ENCODE measurements around the gene LENG9.
"Not testable (repeated sequence)": the region's sequence is repeated elsewhere in the genome, so short reads cannot be mapped to it uniquely, and the experiment has no call there.

Gene LENG9

GRCh38 chr19:54449701-54450069, 13.9 kb downstream of the LENG9 start:
- Histone ChIP-seq H4K8ac (ENCODE audit: low read depth, low read length) (no peak overlapping the region), H3K4me1 (ENCODE audit: control insufficient read depth in 2 of 2, insufficient read depth in 1 of 2, low read depth in 1 of 2, low read length in 2 of 2) (peaks cover 0 to 4% of the 10 kb centered on the region in 2 donors), H3K79me1 (ENCODE audit: low read depth, low read length) (peaks cover 35% of the 10 kb centered on the region), H3K4me2 (ENCODE audit: insufficient read depth, low read length, poor library complexity, severe bottlenecking) (peak overlapping the region; percentile 92), H3K4ac (ENCODE audit: low read length) (no peak overlapping the region), H3K4me3 (ENCODE audit: low read length in 2 of 2) (peak overlapping the region; percentile 85 to 89), H3K18ac (ENCODE audit: low read length) (peak overlapping the region; percentile 92), H3K9me3 (replicated peaks in 1 of 2; ENCODE audit: control insufficient read depth in 2 of 2, insufficient read depth in 1 of 2, low read depth in 1 of 2, low read length in 2 of 2) (no peaks in the 10 kb centered on the region), H2BK5ac (ENCODE audit: low read length) (peak overlapping the region; percentile 90), H4K91ac (ENCODE audit: low read depth, low read length, poor library complexity) (no peak overlapping the region), H3K9ac (ENCODE audit: low read depth, low read length, poor library complexity) (peak overlapping the region; percentile 97), H2AFZ (ENCODE audit: low read length) (peak overlapping the region; percentile 88), H2BK15ac (ENCODE audit: low read length) (no peak overlapping the region), H3K14ac (ENCODE audit: low read length) (peak overlapping the region; percentile 97), H2BK120ac (ENCODE audit: low read depth, low read length) (no peak overlapping the region), H3K36me3 (replicated peaks in 1 of 2; ENCODE audit: control insufficient read depth in 2 of 2, insufficient read depth in 2 of 2, low read length in 2 of 2) (peaks cover 40 to 67% of the 10 kb centered on the region in 2 donors), H3K27me3 (ENCODE audit: control insufficient read depth in 3 of 3, insufficient read depth in 3 of 3, low read depth in 1 of 3, low read length in 3 of 3) (no peaks in the 10 kb centered on the region), H3K23ac (ENCODE audit: low read depth, low read length, poor library complexity) (peak overlapping the region; percentile 100), H2AK5ac (ENCODE audit: low read depth, low read length) (peak overlapping the region; percentile 73), H3K27ac (replicated peaks; ENCODE audit: low read length) (peak overlapping the region; percentile 42), H2BK12ac (ENCODE audit: low read length) (no peak overlapping the region)
- DNase-seq (ENCODE audit: low spot score): no peak
- no CpG with 5 or more reads among the region's 21 CpGs for WGBS, 2 donors (ENCODE audit: extremely low coverage in 2 of 2, insufficient read length in 2 of 2, insufficient replicate concordance in 1 of 2)

DNA sequence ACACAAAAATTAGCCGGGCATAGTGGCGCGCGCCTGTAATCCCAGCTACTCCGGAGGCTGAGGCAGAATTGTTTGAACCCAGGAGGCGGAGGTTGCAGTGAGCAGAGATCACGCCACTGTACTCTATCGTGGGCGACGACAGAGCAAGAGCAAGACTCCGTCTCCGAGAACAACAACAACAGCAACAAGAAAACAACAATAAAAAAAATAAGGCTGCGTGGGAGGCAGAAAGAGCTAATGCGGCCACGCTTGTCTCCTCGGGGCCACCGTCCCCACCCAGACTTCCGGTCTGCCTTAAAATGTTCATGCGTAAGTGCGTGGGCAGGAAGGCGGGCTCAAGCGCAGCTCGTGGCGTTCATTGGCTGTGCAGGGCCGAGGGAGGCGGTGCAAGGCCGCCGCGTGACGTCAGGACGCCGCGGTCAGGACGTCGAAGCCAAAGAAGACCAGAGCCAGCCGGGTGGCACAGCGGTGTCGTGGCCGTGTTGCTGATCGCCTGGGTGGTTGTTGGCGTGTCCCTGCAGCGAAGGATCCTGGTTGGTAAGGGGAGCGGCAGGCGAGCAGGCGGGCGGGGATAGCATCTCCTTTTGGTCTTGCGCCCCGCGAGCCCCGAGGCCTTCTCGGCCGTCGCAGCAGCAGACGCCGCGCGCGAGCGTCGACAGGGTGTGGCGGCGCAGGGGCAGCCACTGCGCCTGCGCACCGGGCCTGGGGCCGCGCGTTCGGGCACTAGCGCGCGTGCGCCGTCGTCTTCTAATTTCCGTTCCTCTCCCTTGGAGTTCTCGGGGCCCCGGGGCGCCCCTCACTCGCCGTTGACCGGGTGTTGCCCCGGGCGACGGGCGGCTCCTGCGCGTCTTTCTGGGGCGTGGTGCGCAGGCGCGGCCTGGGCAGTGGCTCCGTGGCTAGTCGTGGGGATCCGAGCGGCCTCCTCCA, 14.5 kb downstream of the LENG9 start, which contains the start of gene LENG8:
TSS of gene LENG8 (plus strand) at position 426 of the 927 bp plus-strand sequence. CDS start 2,146 bp downstream, outside the sequence.
- Histone ChIP-seq H3K4me3 (ENCODE audit: low read length in 2 of 2) (peak within 1 kb of the TSS; percentile 85 to 89), H3K9me3 (replicated peaks in 1 of 2; ENCODE audit: control insufficient read depth in 2 of 2, insufficient read depth in 1 of 2, low read depth in 1 of 2, low read length in 2 of 2) (no peaks in the 10 kb centered on the region), H3K9ac (ENCODE audit: low read depth, low read length, poor library complexity) (peak within 1 kb of the TSS; percentile 97), H2BK12ac (ENCODE audit: low read length) (no peak within 1 kb of the TSS), H4K8ac (ENCODE audit: low read depth, low read length) (peak within 1 kb of the TSS; percentile 72), H2BK5ac (ENCODE audit: low read length) (peak within 1 kb of the TSS; percentile 90), H2BK15ac (ENCODE audit: low read length) (no peak within 1 kb of the TSS), H3K18ac (ENCODE audit: low read length) (peak within 1 kb of the TSS; percentile 97), H3K79me1 (ENCODE audit: low read depth, low read length) (peaks cover 30% of the 10 kb centered on the region), H3K14ac (ENCODE audit: low read length) (peak within 1 kb of the TSS; percentile 97), H3K4me2 (ENCODE audit: insufficient read depth, low read length, poor library complexity, severe bottlenecking) (peak within 1 kb of the TSS; percentile 92), H3K36me3 (replicated peaks in 1 of 2; ENCODE audit: control insufficient read depth in 2 of 2, insufficient read depth in 2 of 2, low read length in 2 of 2) (peaks cover 34 to 67% of the 10 kb centered on the region in 2 donors), H2AK5ac (ENCODE audit: low read depth, low read length) (peak within 1 kb of the TSS; percentile 73), H3K23ac (ENCODE audit: low read depth, low read length, poor library complexity) (peak within 1 kb of the TSS; percentile 100), H3K27me3 (ENCODE audit: control insufficient read depth in 3 of 3, insufficient read depth in 3 of 3, low read depth in 1 of 3, low read length in 3 of 3) (no peaks in the 10 kb centered on the region), H2BK120ac (ENCODE audit: low read depth, low read length) (no peak within 1 kb of the TSS), H3K27ac (replicated peaks; ENCODE audit: low read length) (peak within 1 kb of the TSS; percentile 85), H4K91ac (ENCODE audit: low read depth, low read length, poor library complexity) (peak within 1 kb of the TSS; percentile 68), H2AFZ (ENCODE audit: low read length) (peak within 1 kb of the TSS; percentile 88), H3K4ac (ENCODE audit: low read length) (no peak within 1 kb of the TSS), H3K4me1 (ENCODE audit: control insufficient read depth in 2 of 2, insufficient read depth in 1 of 2, low read depth in 1 of 2, low read length in 2 of 2) (peaks cover 0 to 4% of the 10 kb centered on the region in 2 donors)
- peak; percentile 96 for DNase-seq (ENCODE audit: low spot score)
- WGBS, 2 donors (ENCODE audit: extremely low coverage in 2 of 2, insufficient read length in 2 of 2, insufficient replicate concordance in 1 of 2): no CpG with 5 or more reads among the region's 96 CpGs

DNA sequence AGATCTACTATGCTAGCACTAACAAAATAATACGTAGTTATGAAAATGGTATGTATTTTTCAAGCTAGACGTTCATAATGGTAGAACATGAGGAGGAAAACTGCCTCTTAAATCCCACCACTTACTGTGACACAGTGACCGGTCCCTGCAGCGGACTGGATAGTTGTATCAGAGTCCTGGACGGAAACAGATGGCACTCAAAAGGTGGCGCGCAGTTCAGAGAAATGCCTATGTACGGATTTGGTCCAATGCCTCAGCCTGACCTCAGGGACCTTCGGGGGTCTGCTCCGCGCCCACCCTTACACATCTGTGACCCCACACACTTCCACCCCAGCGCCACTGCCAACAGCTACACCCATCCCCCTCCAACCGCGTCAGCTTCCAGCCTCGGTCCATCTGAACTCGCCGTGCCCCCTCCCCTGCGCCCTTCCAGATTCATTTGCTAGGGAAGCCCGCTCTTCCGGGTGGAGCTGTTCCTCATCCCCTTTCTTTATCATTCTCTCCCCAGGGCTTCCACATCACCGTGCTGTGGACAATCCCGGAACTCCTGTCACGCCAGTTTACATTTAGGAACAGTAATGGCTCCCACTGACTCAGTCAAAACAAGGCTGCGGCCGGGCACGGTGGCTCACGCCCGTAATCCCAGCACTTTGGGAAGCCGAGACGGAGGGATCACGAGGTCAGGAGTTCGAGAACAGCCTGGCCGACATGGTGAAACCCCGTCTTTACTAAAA, 15.4 kb downstream of the LENG9 start:
- H3K18ac ChIP-seq (ENCODE audit: low read length): no peak overlapping the region
- H4K91ac ChIP-seq (ENCODE audit: low read depth, low read length, poor library complexity): no peak overlapping the region
- H3K4me1 ChIP-seq (ENCODE audit: control insufficient read depth in 2 of 2, insufficient read depth in 1 of 2, low read depth in 1 of 2, low read length in 2 of 2): peaks cover 0 to 4% of the 10 kb centered on the region in 2 donors
- no peak overlapping the region for H3K4ac ChIP-seq (ENCODE audit: low read length)
- no peaks in the 10 kb centered on the region for H3K27me3 ChIP-seq (ENCODE audit: control insufficient read depth in 3 of 3, insufficient read depth in 3 of 3, low read depth in 1 of 3, low read length in 3 of 3)
- H2BK120ac ChIP-seq (ENCODE audit: low read depth, low read length): no peak overlapping the region
- H2BK5ac ChIP-seq (ENCODE audit: low read length): no peak overlapping the region
- no CpG with 5 or more reads among the region's 34 CpGs for WGBS, 2 donors (ENCODE audit: extremely low coverage in 2 of 2, insufficient read length in 2 of 2, insufficient replicate concordance in 1 of 2)
- no peak overlapping the region for H2AK5ac ChIP-seq (ENCODE audit: low read depth, low read length)
- no peak overlapping the region for H4K8ac ChIP-seq (ENCODE audit: low read depth, low read length)
- H3K14ac ChIP-seq (ENCODE audit: low read length): no peak overlapping the region
- no peak overlapping the region for H3K27ac ChIP-seq (replicated peaks; ENCODE audit: low read length)
- peaks cover 26 to 61% of the 10 kb centered on the region in 2 donors for H3K36me3 ChIP-seq (replicated peaks in 1 of 2; ENCODE audit: control insufficient read depth in 2 of 2, insufficient read depth in 2 of 2, low read length in 2 of 2)
- H3K4me3 ChIP-seq (ENCODE audit: low read length in 2 of 2): peak overlapping the region; percentile 85 to 89
- peak overlapping the region; percentile 97 for H3K9ac ChIP-seq (ENCODE audit: low read depth, low read length, poor library complexity)
- no peaks in the 10 kb centered on the region for H3K9me3 ChIP-seq (replicated peaks in 1 of 2; ENCODE audit: control insufficient read depth in 2 of 2, insufficient read depth in 1 of 2, low read depth in 1 of 2, low read length in 2 of 2)
- peak overlapping the region; percentile 56 for H3K4me2 ChIP-seq (ENCODE audit: insufficient read depth, low read length, poor library complexity, severe bottlenecking)
- peaks cover 30% of the 10 kb centered on the region for H3K79me1 ChIP-seq (ENCODE audit: low read depth, low read length)
- H2BK12ac ChIP-seq (ENCODE audit: low read length): no peak overlapping the region
- H2BK15ac ChIP-seq (ENCODE audit: low read length): no peak overlapping the region
- peak overlapping the region; percentile 88 for H2AFZ ChIP-seq (ENCODE audit: low read length)
- DNase-seq (ENCODE audit: low spot score): no peak
- H3K23ac ChIP-seq (ENCODE audit: low read depth, low read length, poor library complexity): no peak overlapping the region

DNA sequence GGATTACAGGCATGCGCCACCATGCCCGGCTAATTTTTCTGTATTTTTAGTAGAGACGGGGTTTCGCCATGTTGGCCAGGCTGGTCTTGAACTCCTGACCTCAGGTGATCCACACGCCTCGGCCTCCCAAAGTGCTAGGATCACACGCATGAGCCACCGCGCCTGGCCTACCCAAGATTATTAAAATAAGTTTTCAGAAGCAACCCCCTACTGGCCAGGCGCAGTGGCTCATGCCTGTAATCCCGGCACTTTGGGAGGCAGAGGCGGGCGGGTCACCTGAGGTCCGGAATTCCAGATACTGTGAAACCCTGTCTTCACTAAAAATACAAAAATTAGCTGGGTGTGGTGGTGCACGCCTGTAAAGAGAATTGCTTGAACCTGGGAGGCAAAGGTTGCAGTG, 17.2 kb downstream of the LENG9 start:
- not testable (repeated sequence) for DNase-seq (ENCODE audit: low spot score); H2BK12ac ChIP-seq (ENCODE audit: low read length); H3K9ac ChIP-seq (ENCODE audit: low read depth, low read length, poor library complexity); H3K23ac ChIP-seq (ENCODE audit: low read depth, low read length, poor library complexity); H3K4me2 ChIP-seq (ENCODE audit: insufficient read depth, low read length, poor library complexity, severe bottlenecking); H3K4me1 ChIP-seq (ENCODE audit: control insufficient read depth in 2 of 2, insufficient read depth in 1 of 2, low read depth in 1 of 2, low read length in 2 of 2); H2AK5ac ChIP-seq (ENCODE audit: low read depth, low read length); H3K27me3 ChIP-seq (ENCODE audit: control insufficient read depth in 3 of 3, insufficient read depth in 3 of 3, low read depth in 1 of 3, low read length in 3 of 3); H2BK15ac ChIP-seq (ENCODE audit: low read length); H2BK5ac ChIP-seq (ENCODE audit: low read length); H2BK120ac ChIP-seq (ENCODE audit: low read depth, low read length); H3K9me3 ChIP-seq (replicated peaks in 1 of 2; ENCODE audit: control insufficient read depth in 2 of 2, insufficient read depth in 1 of 2, low read depth in 1 of 2, low read length in 2 of 2); H3K4ac ChIP-seq (ENCODE audit: low read length); H3K14ac ChIP-seq (ENCODE audit: low read length); H3K18ac ChIP-seq (ENCODE audit: low read length); H3K4me3 ChIP-seq (ENCODE audit: low read length in 2 of 2); H2AFZ ChIP-seq (ENCODE audit: low read length); H4K8ac ChIP-seq (ENCODE audit: low read depth, low read length); H3K27ac ChIP-seq (replicated peaks; ENCODE audit: low read length); H4K91ac ChIP-seq (ENCODE audit: low read depth, low read length, poor library complexity)
- WGBS, 2 donors (ENCODE audit: extremely low coverage in 2 of 2, insufficient read length in 2 of 2, insufficient replicate concordance in 1 of 2): no CpG with 5 or more reads among the region's 15 CpGs
- H3K36me3 ChIP-seq (replicated peaks in 1 of 2; ENCODE audit: control insufficient read depth in 2 of 2, insufficient read depth in 2 of 2, low read length in 2 of 2): peaks cover 7 to 52% of the 10 kb centered on the region in 2 donors
- peaks cover 14% of the 10 kb centered on the region for H3K79me1 ChIP-seq (ENCODE audit: low read depth, low read length)
